Esophagus muscularis mucosa (tissue), 3 donors: Measurements from ENCODE around the gene SLC25A25.

Source experiments
- EP300 ChIP-seq: sonication (generic); formaldehyde crosslinking; IDR thresholded peaks from one replicate; pipeline ENCODE4 v1.6.1; 2017; ENCODE audit warnings: antibody characterized with exemption
- TF ChIP-seq, protein P1 (sequence below), 3 experiments: fragments of 200-600 bp in 2 of 3; fragments of 450-650 bp in 1 of 3; sonication (generic) in 2 of 3; IDR thresholded peaks; one replicate each; pipeline ENCODE4 v1.5.1; 2017 to 2019; ENCODE audit warnings: antibody characterized with exemption in 3 of 3, mild to moderate bottlenecking in 2 of 3, moderate library complexity in 1 of 3

DNA sequence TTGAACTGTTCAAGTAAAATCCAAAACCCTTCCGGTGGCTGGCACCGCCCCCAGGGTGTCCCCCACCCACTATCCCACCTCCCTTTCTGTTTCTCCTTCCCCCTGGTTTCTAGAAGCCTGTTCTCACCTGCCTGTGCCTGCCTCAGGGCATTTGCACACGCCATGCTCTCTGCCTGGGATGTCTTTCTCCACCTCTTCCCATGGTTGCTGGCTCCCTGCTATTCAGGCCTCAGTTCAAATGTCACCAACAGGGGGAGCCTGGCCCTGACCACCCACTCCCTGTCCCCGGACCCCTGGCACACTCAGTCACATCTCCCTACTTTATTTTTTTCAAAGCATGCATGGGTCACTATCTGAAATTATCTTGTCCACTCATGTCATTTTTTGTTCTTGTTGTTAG, 47.3 kb upstream of the SLC25A25 start:
- TF ChIP-seq, protein P1, sequence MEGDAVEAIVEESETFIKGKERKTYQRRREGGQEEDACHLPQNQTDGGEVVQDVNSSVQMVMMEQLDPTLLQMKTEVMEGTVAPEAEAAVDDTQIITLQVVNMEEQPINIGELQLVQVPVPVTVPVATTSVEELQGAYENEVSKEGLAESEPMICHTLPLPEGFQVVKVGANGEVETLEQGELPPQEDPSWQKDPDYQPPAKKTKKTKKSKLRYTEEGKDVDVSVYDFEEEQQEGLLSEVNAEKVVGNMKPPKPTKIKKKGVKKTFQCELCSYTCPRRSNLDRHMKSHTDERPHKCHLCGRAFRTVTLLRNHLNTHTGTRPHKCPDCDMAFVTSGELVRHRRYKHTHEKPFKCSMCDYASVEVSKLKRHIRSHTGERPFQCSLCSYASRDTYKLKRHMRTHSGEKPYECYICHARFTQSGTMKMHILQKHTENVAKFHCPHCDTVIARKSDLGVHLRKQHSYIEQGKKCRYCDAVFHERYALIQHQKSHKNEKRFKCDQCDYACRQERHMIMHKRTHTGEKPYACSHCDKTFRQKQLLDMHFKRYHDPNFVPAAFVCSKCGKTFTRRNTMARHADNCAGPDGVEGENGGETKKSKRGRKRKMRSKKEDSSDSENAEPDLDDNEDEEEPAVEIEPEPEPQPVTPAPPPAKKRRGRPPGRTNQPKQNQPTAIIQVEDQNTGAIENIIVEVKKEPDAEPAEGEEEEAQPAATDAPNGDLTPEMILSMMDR (IDR thresholded peaks at IDR 0.05): no peak
- no peak for TF ChIP-seq EP300
